ENCODE measurements around the gene CRX.
"Not testable (repeated sequence)": the region's sequence is repeated elsewhere in the genome, so short reads cannot be mapped to it uniquely, and the experiment has no call there.

GRCh38 chr19:47789811-47790210 is 31.9 kb upstream of the CRX start:
- not testable (repeated sequence) for TF ChIP-seq REST (IDR thresholded peaks at IDR 0.05; ENCODE audit: low read depth, low read length); TCF12 (IDR thresholded peaks at IDR 0.05); SIN3A (IDR thresholded peaks at IDR 0.05; ENCODE audit: borderline replicate concordance, low read depth, low read length); CTCF (IDR thresholded peaks at IDR 0.05); RAD21 (IDR thresholded peaks at IDR 0.05; ENCODE audit: low read length); YY1 (IDR thresholded peaks at IDR 0.05; ENCODE audit: low read depth); FOXM1 (IDR thresholded peaks at IDR 0.05; ENCODE audit: low read depth); RXRA (IDR thresholded peaks at IDR 0.05; ENCODE audit: borderline replicate concordance, low read depth); GATA2 (CRISPR knock-in tag; IDR thresholded peaks at IDR 0.05); EP300 (IDR thresholded peaks at IDR 0.05; ENCODE audit: borderline replicate concordance in 1 of 2, low read depth in 1 of 2, low read length in 1 of 2); MEF2A (IDR thresholded peaks at IDR 0.05; ENCODE audit: borderline replicate concordance, low read depth); NRF1 (IDR thresholded peaks at IDR 0.05; ENCODE audit: low read depth, low read length)
- TF ChIP-seq, protein P1, sequence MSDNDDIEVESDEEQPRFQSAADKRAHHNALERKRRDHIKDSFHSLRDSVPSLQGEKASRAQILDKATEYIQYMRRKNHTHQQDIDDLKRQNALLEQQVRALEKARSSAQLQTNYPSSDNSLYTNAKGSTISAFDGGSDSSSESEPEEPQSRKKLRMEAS (IDR thresholded peaks at IDR 0.05; ENCODE audit: low read depth) = not testable (repeated sequence)

Measured in SK-N-SH (cell line).